COLO668 (cell line): ENCODE measurements around the gene LMAN2.
"Not testable (repeated sequence)": the region's sequence is repeated elsewhere in the genome, so short reads cannot be mapped to it uniquely, and the experiment has no call there.

Source experiments
- DNase-seq: peaks from one replicate; lab custom pipeline; 2025; ENCODE audit not compliant: unreplicated experiment; lab: John Stamatoyannopoulos, UW

The LMAN2 gene

GRCh38 chr5:177349762-177350161 lies 1.7 kb downstream of the LMAN2 start:
- DNase-seq = no peak

GRCh38 chr5:177349362-177349647 lies 2.2 kb downstream of the LMAN2 start:
- no peak for DNase-seq

DNA sequence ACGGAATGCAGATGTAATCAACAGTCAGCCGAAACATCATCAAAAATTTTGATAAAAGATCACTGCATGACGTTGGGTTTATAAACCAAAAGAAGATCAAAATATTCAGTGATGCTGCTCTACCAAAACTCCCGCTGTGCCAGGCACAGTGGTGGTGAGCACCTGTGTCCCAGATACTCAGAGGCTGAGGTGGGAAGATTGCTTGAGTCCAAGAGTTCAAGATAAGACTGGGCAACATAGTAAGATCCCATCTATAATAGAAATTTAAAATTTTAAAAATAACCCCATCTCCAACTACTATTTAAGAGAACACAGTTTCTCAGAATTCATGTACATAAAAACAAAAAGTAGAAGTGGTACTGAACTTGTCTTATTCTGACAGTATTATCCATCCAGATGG lies 3.8 kb downstream of the LMAN2 start:
- DNase-seq = no peak

GRCh38 chr5:177346820-177347219 lies 4.6 kb downstream of the LMAN2 start:
- no peak for DNase-seq

- no peak for DNase-seq
These were observed 6.6 kb downstream of the LMAN2 start for GRCh38 chr5:177344891-177345290.

DNA sequence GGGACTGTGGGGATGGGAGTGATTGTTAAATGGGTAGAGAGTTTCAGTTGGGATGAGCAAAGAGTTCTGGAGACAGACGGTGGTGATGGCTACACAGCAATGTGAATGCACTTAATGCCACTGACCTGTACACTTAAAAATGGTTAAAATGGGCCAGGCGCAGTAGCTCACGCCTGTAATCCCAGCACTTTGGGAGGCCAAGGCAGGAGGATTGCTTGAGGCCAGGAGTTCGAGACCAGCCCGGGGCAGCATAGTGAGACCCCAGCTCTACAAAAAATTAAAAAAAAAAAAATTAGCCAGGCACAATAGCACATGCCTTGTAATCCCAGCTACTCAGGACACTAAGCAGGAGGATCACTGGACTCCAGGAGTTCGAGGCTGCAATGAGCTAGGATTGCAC lies 7.7 kb downstream of the LMAN2 start:
- no peak for DNase-seq

- not testable (repeated sequence) for DNase-seq
These were observed 8.5 kb downstream of the LMAN2 start for GRCh38 chr5:177343000-177343399.

- DNase-seq = peak; percentile 4
These were observed 12.3 kb downstream of the LMAN2 start for GRCh38 chr5:177339107-177339638.

DNA sequence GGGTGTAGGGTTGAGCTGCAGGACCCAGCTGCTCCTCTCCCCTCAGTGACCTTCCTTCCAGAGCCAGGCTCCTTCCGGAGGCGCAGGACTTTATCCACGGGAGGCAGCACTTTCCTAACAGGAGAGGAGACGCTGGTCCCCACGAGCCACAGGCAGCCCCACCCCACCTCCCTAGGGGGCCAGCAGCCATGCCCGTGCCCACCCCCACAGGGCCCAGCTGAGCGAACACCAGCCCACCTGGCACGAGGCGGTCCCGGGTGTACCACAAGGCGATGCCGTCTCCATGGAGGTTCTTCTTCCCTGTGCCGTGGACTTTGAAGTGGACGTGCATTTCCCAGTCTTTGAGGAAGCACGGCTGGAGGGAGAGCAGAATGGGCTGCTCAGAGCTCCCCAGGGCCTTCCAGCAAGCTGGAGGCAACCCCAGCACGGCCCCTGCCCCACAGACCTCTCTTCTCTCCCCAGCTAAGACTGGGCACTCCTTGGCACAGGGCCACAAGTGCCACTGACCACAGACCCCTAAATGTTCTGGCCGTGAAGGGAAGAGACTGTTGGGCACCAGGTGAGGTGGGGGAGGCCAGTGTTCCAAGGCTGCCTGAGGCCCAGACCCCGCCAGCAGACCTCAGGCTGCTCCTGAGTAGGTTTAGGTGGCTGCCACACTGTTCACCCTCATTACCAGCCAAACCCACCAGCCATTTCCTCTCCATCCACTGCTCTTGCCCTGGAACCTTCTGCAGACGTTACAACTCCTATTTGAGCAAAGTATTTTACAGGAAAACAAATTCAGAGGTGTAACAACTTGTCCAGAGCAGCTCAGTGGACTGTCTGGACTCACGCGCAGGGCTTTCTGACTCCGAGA lies 13.0 kb downstream of the LMAN2 start:
- no peak for DNase-seq

GRCh38 chr5:177336603-177337494 lies 14.6 kb downstream of the LMAN2 start:
- no peak for DNase-seq

DNA sequence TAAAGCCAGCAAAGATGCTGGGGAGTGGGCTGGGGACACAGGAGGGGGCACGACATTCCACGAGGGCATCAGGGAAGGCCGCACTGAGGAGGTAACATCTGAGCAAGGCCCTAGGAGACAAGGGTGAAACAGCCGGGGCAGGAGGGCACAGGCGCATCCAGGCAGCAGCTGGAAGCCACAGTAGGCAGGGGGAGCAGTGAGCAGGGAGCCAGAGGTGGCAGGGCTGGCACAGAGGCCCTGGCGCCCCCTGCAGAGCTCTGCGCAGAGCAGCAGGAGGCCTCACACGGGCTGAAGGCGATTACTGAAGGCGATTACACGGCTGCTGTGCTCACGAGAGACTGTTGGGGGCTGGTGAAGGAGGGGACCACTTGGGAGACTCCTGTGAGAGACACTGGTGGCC lies 15.4 kb downstream of the LMAN2 start:
- DNase-seq = peak; percentile 21

DNA sequence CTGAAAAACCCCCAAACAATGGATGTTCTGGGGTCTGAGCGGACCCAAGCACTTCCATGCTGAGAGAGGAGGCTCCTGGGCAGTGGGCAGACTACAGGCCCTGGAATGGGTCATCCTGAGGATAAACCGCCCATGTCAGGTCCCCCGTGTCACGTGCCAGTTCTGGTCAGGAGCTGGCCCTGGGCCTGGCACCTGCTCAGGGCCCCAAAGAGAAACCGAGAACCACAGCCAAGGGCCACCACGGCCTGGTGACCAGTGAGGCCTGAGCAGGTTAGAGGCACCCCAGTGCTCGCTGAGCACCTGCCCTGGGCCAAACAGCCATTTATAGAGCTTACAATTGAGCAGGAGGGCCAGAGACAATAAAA lies 15.8 kb downstream of the LMAN2 start:
- DNase-seq = no peak

GRCh38 chr5:177334781-177335700 lies 16.4 kb downstream of the LMAN2 start:
- no peak for DNase-seq

GRCh38 chr5:177334155-177334551 lies 17.3 kb downstream of the LMAN2 start:
- no peak for DNase-seq

DNA sequence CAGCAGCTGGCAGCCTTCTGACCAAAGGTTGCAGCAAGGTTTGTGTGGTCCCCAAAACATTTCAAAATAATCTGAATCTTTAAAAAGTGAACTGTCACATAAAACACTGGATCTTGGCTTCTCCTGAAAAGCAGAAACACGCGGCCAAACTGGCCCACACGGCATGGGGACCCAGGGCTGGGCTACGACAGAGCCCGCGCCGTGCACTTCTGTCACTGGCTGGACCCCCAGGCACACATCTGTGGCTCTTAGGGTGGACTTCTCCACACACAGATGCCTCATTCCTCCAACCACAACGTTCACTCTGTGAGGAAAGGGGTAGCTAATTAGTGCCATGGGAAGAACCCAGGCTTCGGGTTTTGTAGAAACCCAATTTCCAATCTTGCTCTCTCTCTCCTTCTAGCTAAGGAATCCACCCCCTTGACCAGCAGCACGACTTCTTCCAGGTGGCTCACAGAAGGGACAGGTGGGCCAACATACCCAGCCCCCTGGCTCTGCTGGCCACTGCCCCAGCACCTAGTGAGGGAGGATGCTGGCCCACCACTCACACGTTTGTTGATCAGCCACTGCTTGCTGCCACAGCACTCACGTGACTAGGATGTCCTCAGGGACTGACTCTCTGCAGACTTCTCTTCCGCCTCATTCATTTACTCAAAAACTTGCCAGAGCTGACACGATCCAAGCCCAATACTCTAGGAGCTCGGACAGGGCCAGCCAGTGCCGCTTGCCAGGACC lies 17.9 kb downstream of the LMAN2 start:
- no peak for DNase-seq

- no peak for DNase-seq
These were observed 18.6 kb downstream of the LMAN2 start for GRCh38 chr5:177332896-177333260.

GRCh38 chr5:177332031-177332895 lies 19.2 kb downstream of the LMAN2 start:
- no peak for DNase-seq

- no peak for DNase-seq
These were observed 20.3 kb downstream of the LMAN2 start for GRCh38 chr5:177330991-177331842.

- DNase-seq = no peak
These were observed 21.6 kb downstream of the LMAN2 start for GRCh38 chr5:177329883-177330282.
